ENCODE data around the gene ETV4. TPM values are rescaled to one million over a fixed set of nuclear protein-coding genes. Genes with fewer than 3 reads are reported as not detected.

ETV4 gene
- total RNA-seq, 2 donors from 2014 or later, result 51.1 to 83.0 TPM

- H3K36me3 Mint-ChIP-seq (ENCODE audit: low read depth), result no peaks in the 10 kb centered on the region
- TF ChIP-seq CTCF (conservative IDR thresholded peaks at IDR 0.05), result no peak
- no peaks in the 10 kb centered on the region for H3K9me3 Mint-ChIP-seq
- H3K9me3 ChIP-seq (ENCODE audit: control insufficient read depth, low read length), result no peaks in the 10 kb centered on the region
- DNase-seq, result peak; percentile 55
- peak overlapping the region; percentile 55 for H3K27ac Mint-ChIP-seq
- H3K4me3 ChIP-seq (ENCODE audit: low read length), result no peak overlapping the region
- H3K4me1 Mint-ChIP-seq, result peaks cover 32% of the 10 kb centered on the region
- H3K27me3 ChIP-seq (ENCODE audit: control insufficient read depth, insufficient read depth, low read length, poor library complexity, severe bottlenecking), result no peaks in the 10 kb centered on the region
- peaks cover 15% of the 10 kb centered on the region for H3K4me1 ChIP-seq (ENCODE audit: control insufficient read depth, insufficient read depth, low read length)
- 54% methylated on average over 2 of the region's 2 CpGs; no CpG with 5 or more reads in 1 of the 2 experiments for WGBS, 2 experiments (ENCODE audit: insufficient coverage in 1 of 2, insufficient read length in 1 of 2)
- no peak overlapping the region for H3K27ac ChIP-seq (ENCODE audit: low read depth, low read length)
- H3K9ac ChIP-seq (ENCODE audit: extremely low read depth, low read length, poor library complexity, severe bottlenecking), result no peak overlapping the region
- no peaks in the 10 kb centered on the region for H3K36me3 ChIP-seq (ENCODE audit: control insufficient read depth, insufficient read depth, low read length)
- H3K27me3 Mint-ChIP-seq (ENCODE audit: insufficient read depth), result no peaks in the 10 kb centered on the region
- no peak overlapping the region for H3K4me3 Mint-ChIP-seq
These were observed 7.4 kb upstream of the ETV4 start for GRCh38 chr17:43553573-43553972.

GRCh38 chr17:43552229-43552837 lies 6.2 kb upstream of the ETV4 start:
- Histone ChIP-seq H3K36me3 (ENCODE audit: control insufficient read depth, insufficient read depth, low read length) (no peaks in the 10 kb centered on the region), H3K27ac (ENCODE audit: low read depth, low read length) (no peak overlapping the region), H3K9me3 (ENCODE audit: control insufficient read depth, low read length) (no peaks in the 10 kb centered on the region), H3K27me3 (ENCODE audit: control insufficient read depth, insufficient read depth, low read length, poor library complexity, severe bottlenecking) (peaks cover 4% of the 10 kb centered on the region), H3K4me3 (ENCODE audit: low read length) (no peak overlapping the region), H3K4me1 (ENCODE audit: control insufficient read depth, insufficient read depth, low read length) (peaks cover 15% of the 10 kb centered on the region), H3K9ac (ENCODE audit: extremely low read depth, low read length, poor library complexity, severe bottlenecking) (no peak overlapping the region)
- no peak overlapping the region for H3K4me3 Mint-ChIP-seq
- peaks cover 30% of the 10 kb centered on the region for H3K4me1 Mint-ChIP-seq
- no peaks in the 10 kb centered on the region for H3K9me3 Mint-ChIP-seq
- DNase-seq, result no peak
- WGBS, 2 experiments (ENCODE audit: insufficient coverage in 1 of 2, insufficient read length in 1 of 2), result 85% methylated on average over 7 to 8 of the region's 8 CpGs
- no peak overlapping the region for H3K27ac Mint-ChIP-seq
- no peaks in the 10 kb centered on the region for H3K36me3 Mint-ChIP-seq (ENCODE audit: low read depth)
- TF ChIP-seq CTCF (conservative IDR thresholded peaks at IDR 0.05), result no peak
- peaks cover 3% of the 10 kb centered on the region for H3K27me3 Mint-ChIP-seq (ENCODE audit: insufficient read depth)

GRCh38 chr17:43550754-43551153 lies 4.6 kb upstream of the ETV4 start:
- no peaks in the 10 kb centered on the region for H3K36me3 Mint-ChIP-seq (ENCODE audit: low read depth)
- H3K4me1 ChIP-seq (ENCODE audit: control insufficient read depth, insufficient read depth, low read length), result peaks cover 15% of the 10 kb centered on the region
- 91 to 92% methylated on average over 3 to 4 of the region's 4 CpGs for WGBS, 2 experiments (ENCODE audit: insufficient coverage in 1 of 2, insufficient read length in 1 of 2)
- H3K4me1 Mint-ChIP-seq, result peaks cover 34% of the 10 kb centered on the region
- H3K9ac ChIP-seq (ENCODE audit: extremely low read depth, low read length, poor library complexity, severe bottlenecking), result no peak overlapping the region
- peaks cover 3% of the 10 kb centered on the region for H3K27me3 Mint-ChIP-seq (ENCODE audit: insufficient read depth)
- H3K36me3 ChIP-seq (ENCODE audit: control insufficient read depth, insufficient read depth, low read length), result no peaks in the 10 kb centered on the region
- H3K9me3 Mint-ChIP-seq, result no peaks in the 10 kb centered on the region
- H3K4me3 ChIP-seq (ENCODE audit: low read length), result no peak overlapping the region
- H3K9me3 ChIP-seq (ENCODE audit: control insufficient read depth, low read length), result no peaks in the 10 kb centered on the region
- H3K27me3 ChIP-seq (ENCODE audit: control insufficient read depth, insufficient read depth, low read length, poor library complexity, severe bottlenecking), result peaks cover 13% of the 10 kb centered on the region
- H3K27ac ChIP-seq (ENCODE audit: low read depth, low read length), result no peak overlapping the region
- no peak overlapping the region for H3K27ac Mint-ChIP-seq
- TF ChIP-seq CTCF (conservative IDR thresholded peaks at IDR 0.05), result no peak
- DNase-seq, result no peak
- no peak overlapping the region for H3K4me3 Mint-ChIP-seq
